Panc1 (cell line): ENCODE results near the gene PCGF5. TPM values are rescaled to one million over a fixed set of nuclear protein-coding genes. Genes with fewer than 3 reads are reported as not detected.

Source experiments
- ATAC-seq: fragments of 200-7000 bp; cut with Tn5 transposase; 2 replicates; pipeline ENCODE4 v1.9.1; 2020; ENCODE audit warnings: mild to moderate bottlenecking, moderate library complexity
- BruUV-seq: library from RNA; stranded (reverse); fragments of 400-500 nt; replicated peaks from 2 replicates; lab custom pipeline; 2021; lab: Mats Ljungman, UMichigan
- CTCF ChIA-PET: fragments of 300-600 bp; sonication (Branson Sonifier 250); formaldehyde crosslinking; loops from one replicate; lab custom pipeline; 2022; ENCODE audit warnings: antibody characterized with exemption; lab: Charles Lee
- POLR2A ChIA-PET: fragments of 300-600 bp; sonication (Branson Sonifier 250); formaldehyde crosslinking; loops from one replicate; lab custom pipeline; 2022; ENCODE audit warnings: antibody characterized with exemption; lab: Charles Lee
- DNase-seq: peaks from one replicate; pipeline ENCODE4 v3.0.0-alpha.2; 2010; ENCODE audit warnings: low read depth, low spot score
- H3K27ac ChIP-seq: 2 replicates; pipeline ENCODE4 v1.5.1; 2011; ENCODE audit warnings: mild to moderate bottlenecking, low read length, inconsistent platforms
- H3K27me3 ChIP-seq: fragments of 200-500 bp; sonication (Bioruptor generic); 2 replicates; pipeline ENCODE4 v1.6.0; 2014; ENCODE audit warnings: low read length, inconsistent platforms; ENCODE audit not compliant: control insufficient read depth, insufficient read depth
- H3K36me3 ChIP-seq: fragments of 200-500 bp; sonication (Bioruptor generic); 2 replicates; pipeline ENCODE4 v1.5.1; 2014; ENCODE audit warnings: inconsistent platforms, mild to moderate bottlenecking, low read length, moderate library complexity; ENCODE audit not compliant: control insufficient read depth, insufficient read depth
- H3K4me1 ChIP-seq: 2 replicates; pipeline ENCODE4 v1.5.1; 2011; ENCODE audit warnings: inconsistent platforms, mild to moderate bottlenecking, low read length, moderate library complexity; ENCODE audit not compliant: control insufficient read depth, insufficient read depth
- H3K4me3 ChIP-seq, 2 experiments: 2 replicates each; pipeline ENCODE4 v1.5.1; 2011 to 2012; ENCODE audit warnings: low read depth in 2 of 2, low read length in 2 of 2, mild to moderate bottlenecking in 2 of 2, inconsistent platforms in 1 of 2, moderate library complexity in 1 of 2
- H3K9me3 ChIP-seq: fragments of 200-500 bp; sonication (Bioruptor generic); 2 replicates; pipeline ENCODE4 v1.5.1; 2014; ENCODE audit warnings: low read depth, mild to moderate bottlenecking, inconsistent platforms, low read length, moderate library complexity; ENCODE audit not compliant: control insufficient read depth, insufficient read depth
- POLR2AphosphoS5 ChIP-seq: IDR thresholded peaks from 2 replicates; pipeline ENCODE4 v1.6.1; 2012; ENCODE audit warnings: mild to moderate bottlenecking, low read depth, low read length, moderate library complexity
- REST ChIP-seq, 2 experiments: IDR thresholded peaks; 2 replicates each; pipeline ENCODE4 v1.6.1; 2011 to 2012; ENCODE audit warnings: low read depth in 2 of 2, control low read depth in 1 of 2, low read length in 1 of 2, mild to moderate bottlenecking in 1 of 2, moderate library complexity in 1 of 2; ENCODE audit not compliant: insufficient read depth in 1 of 2
- SIN3A ChIP-seq: IDR thresholded peaks from 2 replicates; pipeline ENCODE4 v1.6.1; 2012; ENCODE audit warnings: low read depth, mild to moderate bottlenecking, low read length, moderate library complexity, borderline replicate concordance; ENCODE audit not compliant: insufficient read depth
- TCF7L2 ChIP-seq: IDR thresholded peaks from 2 replicates; pipeline ENCODE4 v1.6.1; 2011; ENCODE audit warnings: mild to moderate bottlenecking, low read depth, low read length, inconsistent platforms
- in situ Hi-C: cut with HindIII; loops from 2 replicates; pipeline ENCODE4 v1.10.0; 2016; ENCODE audit warnings: low sequenced_read_pairs, low pct_unique_long_range_greater_than_20kb
- intact Hi-C: fragments of 100-400 bp; cut with micrococcal nuclease; formaldehyde crosslinking; loops from one replicate; pipeline ENCODE4 v1.10.0; 2022; ENCODE audit not compliant: unreplicated experiment
- total RNA-seq: library from RNA; stranded (reverse); gene quantifications from one replicate; pipeline ENCODE4 v1.2.1, GENCODE V29; 2021; ENCODE audit not compliant: unreplicated experiment
- TF ChIP-seq, protein P1 (sequence below): fragments of 450-650 bp; IDR thresholded peaks from 2 replicates; pipeline ENCODE4 v1.5.1; 2017; ENCODE audit warnings: mild to moderate bottlenecking

The PCGF5 gene
- total RNA-seq, 1 experiment from 2014 or later = 23.3 TPM

- TF ChIP-seq, protein P1, sequence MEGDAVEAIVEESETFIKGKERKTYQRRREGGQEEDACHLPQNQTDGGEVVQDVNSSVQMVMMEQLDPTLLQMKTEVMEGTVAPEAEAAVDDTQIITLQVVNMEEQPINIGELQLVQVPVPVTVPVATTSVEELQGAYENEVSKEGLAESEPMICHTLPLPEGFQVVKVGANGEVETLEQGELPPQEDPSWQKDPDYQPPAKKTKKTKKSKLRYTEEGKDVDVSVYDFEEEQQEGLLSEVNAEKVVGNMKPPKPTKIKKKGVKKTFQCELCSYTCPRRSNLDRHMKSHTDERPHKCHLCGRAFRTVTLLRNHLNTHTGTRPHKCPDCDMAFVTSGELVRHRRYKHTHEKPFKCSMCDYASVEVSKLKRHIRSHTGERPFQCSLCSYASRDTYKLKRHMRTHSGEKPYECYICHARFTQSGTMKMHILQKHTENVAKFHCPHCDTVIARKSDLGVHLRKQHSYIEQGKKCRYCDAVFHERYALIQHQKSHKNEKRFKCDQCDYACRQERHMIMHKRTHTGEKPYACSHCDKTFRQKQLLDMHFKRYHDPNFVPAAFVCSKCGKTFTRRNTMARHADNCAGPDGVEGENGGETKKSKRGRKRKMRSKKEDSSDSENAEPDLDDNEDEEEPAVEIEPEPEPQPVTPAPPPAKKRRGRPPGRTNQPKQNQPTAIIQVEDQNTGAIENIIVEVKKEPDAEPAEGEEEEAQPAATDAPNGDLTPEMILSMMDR = no peak
- TF ChIP-seq POLR2AphosphoS5 = no peak
- TF ChIP-seq SIN3A = no peak
- TF ChIP-seq TCF7L2 = no peak
- no peak for TF ChIP-seq REST (IDR thresholded peaks at IDR 0.05; ENCODE audit: insufficient read depth in 1 of 2, low read depth in 2 of 2, low read length in 1 of 2)
These were observed 19.1 kb upstream of the PCGF5 start for GRCh38 chr10:91201213-91201996.

GRCh38 chr10:91206427-91206826 lies 14.0 kb upstream of the PCGF5 start:
- DNase-seq = no peak
- ChIA-PET CTCF (no interaction called here), POLR2A (no interaction called here)
- TF ChIP-seq TCF7L2 (no peak), REST (IDR thresholded peaks at IDR 0.05; ENCODE audit: insufficient read depth in 1 of 2, low read depth in 2 of 2, low read length in 1 of 2) (no peak), SIN3A (no peak), POLR2AphosphoS5 (no peak)
- TF ChIP-seq, protein P1 = no peak
- H3K36me3 ChIP-seq = no peaks in the 10 kb centered on the region
- BruUV-seq = no TSS peak
- no peak for ATAC-seq
- H3K27me3 ChIP-seq = peaks cover 23% of the 10 kb centered on the region; the same call in 1 of the 2 replicates
- H3K9me3 ChIP-seq = no peaks in the 10 kb centered on the region
- H3K4me3 ChIP-seq = no peak overlapping the region
- H3K27ac ChIP-seq = no peak overlapping the region
- in situ Hi-C loops = no loop called here
- H3K4me1 ChIP-seq = no peaks in the 10 kb centered on the region
- intact Hi-C loops = no loop called here

More at GRCh38 chr10:91201213-91201996, 19.1 kb upstream of the PCGF5 start:
- POLR2A ChIA-PET = no interaction called here
- no peak overlapping the region for H3K4me3 ChIP-seq
- H3K9me3 ChIP-seq = no peaks in the 10 kb centered on the region
- no peaks in the 10 kb centered on the region for H3K4me1 ChIP-seq
- peaks cover 9% of the 10 kb centered on the region; the same call in 1 of the 2 replicates for H3K27me3 ChIP-seq
- no peaks in the 10 kb centered on the region for H3K36me3 ChIP-seq
- CTCF ChIA-PET = no interaction called here
- H3K27ac ChIP-seq = no peak overlapping the region
- DNase-seq = no peak
- no peak for ATAC-seq
- intact Hi-C loops = no loop called here
- BruUV-seq = no TSS peak
- in situ Hi-C loops = no loop called here
